Left colon (tissue), 2 donors: ENCODE measurements around the gene CSRNP3. TPM values are rescaled to one million over a fixed set of nuclear protein-coding genes. Genes with fewer than 3 reads are reported as not detected.

Experiments used
- ATAC-seq: fragments of 200-7000 bp; cut with Tn5 transposase; one replicate; pipeline ENCODE4 v1.9.1; 2020; ENCODE audit warnings: mild to moderate bottlenecking, moderate library complexity
- DNase-seq, 2 donors: peaks; one replicate each; pipeline ENCODE4 v3.0.0-alpha.2; 2020
- intact Hi-C, 2 donors: fragments of 100-400 bp; cut with DNase I in 1 of 2; cut with micrococcal nuclease in 1 of 2; formaldehyde crosslinking; loops; one replicate each; pipeline versions ENCODE4 v1.11.2 to v1.14.0; 2022; cut with DNase I, micrococcal nuclease
- total RNA-seq, 2 donors: library from RNA; stranded (reverse); fragmentation: NEBNext Ultra II Directional; extraction: Animal tissue kit (Norgen Biotek cat#: 25700); gene quantifications; one replicate each; pipeline ENCODE4 v1.2.1, GENCODE V29; 2021
- donor health status: DM: no; HTN: no; CAD: no.
- donor health status: DM: yes; HTN: yes; CAD: no.

Gene CSRNP3
- total RNA-seq, 2 donors from 2014 or later: 2.7 to 2.8 TPM

- ATAC-seq: no peak
- DNase-seq: no peak
- intact Hi-C loops: no loop called here
Observed at GRCh38 chr2:165617741-165618481, 148.4 kb downstream of the CSRNP3 start.

GRCh38 chr2:165618806-165619205, 149.3 kb downstream of the CSRNP3 start:
- intact Hi-C loops: no loop called here
- DNase-seq (no peak), ATAC-seq (no peak)

GRCh38 chr2:165621086-165621560, 151.6 kb downstream of the CSRNP3 start:
- intact Hi-C loops: no loop called here
- ATAC-seq (no peak), DNase-seq (no peak)

GRCh38 chr2:165623161-165623560, 153.7 kb downstream of the CSRNP3 start:
- ATAC-seq (no peak), DNase-seq (no peak)
- intact Hi-C loops: no loop called here

GRCh38 chr2:165623783-165624469, 154.4 kb downstream of the CSRNP3 start:
- intact Hi-C loops: no loop called here
- ATAC-seq (no peak), DNase-seq (no peak)

- intact Hi-C loops: no loop called here
- ATAC-seq (no peak), DNase-seq (no peak)
Observed at GRCh38 chr2:165624470-165624800, 154.9 kb downstream of the CSRNP3 start.

- ATAC-seq: no peak
- intact Hi-C loops: no loop called here
Observed at GRCh38 chr2:165627470-165627869, 158.0 kb downstream of the CSRNP3 start.

GRCh38 chr2:165629776-165630175, 160.3 kb downstream of the CSRNP3 start:
- ATAC-seq (no peak), DNase-seq (no peak)
- intact Hi-C loops: no loop called here

More at GRCh38 chr2:165627470-165627869, 158.0 kb downstream of the CSRNP3 start:
- DNase-seq: no peak

- intact Hi-C loops: no loop called here
- DNase-seq: no peak
- no peak for ATAC-seq
Observed at GRCh38 chr2:165630236-165630635, 160.7 kb downstream of the CSRNP3 start.

- no peak for ATAC-seq
- DNase-seq: no peak
- intact Hi-C loops: no loop called here
Observed at GRCh38 chr2:165631089-165631488, 161.6 kb downstream of the CSRNP3 start.

GRCh38 chr2:165632594-165632993, 163.1 kb downstream of the CSRNP3 start:
- no peak for ATAC-seq
- intact Hi-C loops: no loop called here
- DNase-seq: no peak

GRCh38 chr2:165633431-165633830, 163.9 kb downstream of the CSRNP3 start:
- ATAC-seq: no peak
- DNase-seq: no peak
- intact Hi-C loops: no loop called here

- ATAC-seq (no peak), DNase-seq (no peak)
- intact Hi-C loops: no loop called here
Observed at GRCh38 chr2:165634282-165634681, 164.8 kb downstream of the CSRNP3 start.

GRCh38 chr2:165634855-165635254, 165.4 kb downstream of the CSRNP3 start:
- DNase-seq (peak; percentile 14 to 25), ATAC-seq (peak; percentile 70)
- intact Hi-C loops: no loop called here

- DNase-seq: no peak
- intact Hi-C loops: no loop called here
- ATAC-seq: no peak
Observed at GRCh38 chr2:165635532-165635931, 166.0 kb downstream of the CSRNP3 start.

GRCh38 chr2:165636959-165637358, 167.5 kb downstream of the CSRNP3 start:
- DNase-seq (no peak), ATAC-seq (no peak)
- intact Hi-C loops: no loop called here

GRCh38 chr2:165637396-165637795, 167.9 kb downstream of the CSRNP3 start:
- ATAC-seq (no peak), DNase-seq (no peak)
- intact Hi-C loops: no loop called here

- no peak for ATAC-seq
- DNase-seq: no peak
- intact Hi-C loops: no loop called here
Observed at GRCh38 chr2:165639504-165639903, 170.0 kb downstream of the CSRNP3 start.

- DNase-seq (no peak), ATAC-seq (peak; percentile 78)
- intact Hi-C loops: no loop called here
Observed at GRCh38 chr2:165640247-165640929, 170.9 kb downstream of the CSRNP3 start.
